Motor neuron (in vitro differentiated cells): ENCODE measurements around the gene BORCS6. TPM values are rescaled to one million over a fixed set of nuclear protein-coding genes. Genes with fewer than 3 reads are reported as not detected.

Experiments
- ATAC-seq, 8 experiments: fragments of 200-7000 bp; cut with Tn5 transposase; replicated peaks in 6 of 8; 2 replicates each; pipeline ENCODE4 v1.8.0; 2021; ENCODE audit warnings: mild to moderate bottlenecking in 8 of 8, moderate library complexity in 8 of 8
- H3K27ac ChIP-seq, 2 donors: fragments of 250-450 bp; sonication (Bioruptor Pico); 2 replicates each; pipeline ENCODE4 v1.9.0; 2021; ENCODE audit warnings: antibody characterized with exemption in 2 of 2, mild to moderate bottlenecking in 2 of 2, moderate library complexity in 1 of 2
- H3K4me1 ChIP-seq, 2 donors: fragments of 250-450 bp; sonication (Bioruptor Pico); replicated peaks in 1 of 2; 2 replicates each; pipeline ENCODE4 v1.6.1; 2021; ENCODE audit warnings: antibody characterized with exemption in 2 of 2, mild to moderate bottlenecking in 2 of 2, moderate library complexity in 1 of 2
- H3K4me3 ChIP-seq, 5 donors: fragments of 250-450 bp; sonication (Bioruptor Pico); 2 replicates each; pipeline ENCODE4 v1.9.0; 2021; ENCODE audit warnings: antibody characterized with exemption in 5 of 5, mild to moderate bottlenecking in 5 of 5, moderate library complexity in 4 of 5
- whole genome bisulfite sequencing, 10 experiments: fragments of 450-650 bp; shearing (Covaris generic); methylation state at CpG; one replicate each; pipeline ENCODE4 v1.0.0; 2022; 5-methylcytosine and 5-hydroxymethylcytosine counted together
- in situ Hi-C, 9 experiments: fragments of 400-800 bp; cut with MboI; loops; one replicate each; pipeline ENCODE4 v1.15.0; 2021; ENCODE audit warnings: low sequenced_read_pairs in 9 of 9, low pct_unique_long_range_greater_than_20kb in 2 of 9; ENCODE audit not compliant: unreplicated experiment in 9 of 9
- total RNA-seq, 8 experiments: library from RNA; unstranded; fragments of 300-600 nt; gene quantifications; 2 replicates each; pipeline versions ENCODE4 v1.2.3 to v1.2.4, GENCODE V29; 2022

Gene BORCS6
- total RNA-seq, 8 experiments from 2014 or later: 3.5 to 11.1 (median 5.6) TPM

- WGBS, 10 experiments: 39 to 96% (median 73%) methylated on average over 2 to 8 of the region's 19 CpGs; no CpG with 5 or more reads in 3 of the 10 experiments
- no peak for ATAC-seq
- Histone ChIP-seq H3K4me1 (peaks cover 23 to 33% of the 10 kb centered on the region in 2 donors), H3K27ac (peak overlapping the region; percentile 99 to 100), H3K4me3 (peak overlapping the region; percentile 62 to 100 (median 99))
- in situ Hi-C loops: no loop called here
Observed at GRCh38 chr17:8161289-8162232, 28.4 kb downstream of the BORCS6 start.

- Histone ChIP-seq H3K4me3 (peak overlapping the region; percentile 62 to 100 (median 99)), H3K27ac (peak overlapping the region in 1 of 2 donors; percentile 100), H3K4me1 (peaks cover 23 to 33% of the 10 kb centered on the region in 2 donors)
- WGBS, 10 experiments: 20 to 100% (median 94%) methylated on average over 1 to 2 of the region's 5 CpGs; no CpG with 5 or more reads in 4 of the 10 experiments
- in situ Hi-C loops: no loop called here
- no peak for ATAC-seq
Observed at GRCh38 chr17:8160741-8161221, 29.2 kb downstream of the BORCS6 start.

DNA sequence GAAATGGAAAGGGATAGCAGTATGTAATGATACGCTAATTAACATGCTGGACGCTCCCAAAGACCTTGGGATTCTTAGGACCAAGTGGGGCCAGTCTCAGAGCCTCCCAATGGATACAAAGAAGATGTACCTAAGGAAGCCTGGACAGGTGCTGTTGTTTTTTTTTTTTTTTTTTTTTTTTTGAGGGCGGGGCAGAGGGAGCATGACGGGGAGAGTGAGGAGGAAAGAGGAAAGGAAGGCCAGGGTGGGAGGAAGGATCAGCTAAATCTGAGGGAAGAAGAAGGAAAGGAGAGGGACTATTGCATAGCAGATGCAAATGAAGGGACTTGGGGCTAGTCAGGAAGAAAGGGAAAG lies 29.8 kb downstream of the BORCS6 start:
- in situ Hi-C loops: no loop called here
- Histone ChIP-seq H3K27ac (peak overlapping the region in 1 of 2 donors; percentile 100), H3K4me1 (peaks cover 23 to 39% of the 10 kb centered on the region in 2 donors), H3K4me3 (peak overlapping the region; percentile 62 to 100 (median 99))
- WGBS, 10 experiments: 20 to 100% (median 80%) methylated on average over 1 to 4 of the region's 4 CpGs; no CpG with 5 or more reads in 1 of the 10 experiments
- no peak for ATAC-seq

- in situ Hi-C loops: no loop called here
- peak overlapping the region in 3 of 5 donors; percentile 82 to 100 (median 100) for H3K4me3 ChIP-seq
- no peak for ATAC-seq
- 60 to 94% (median 74%) methylated on average over 1 to 3 of the region's 4 CpGs; no CpG with 5 or more reads in 2 of the 10 experiments for WGBS, 10 experiments
- H3K27ac ChIP-seq: no peak overlapping the region
- H3K4me1 ChIP-seq: peaks cover 21 to 36% of the 10 kb centered on the region in 2 donors
Observed at GRCh38 chr17:8159459-8160223, 30.3 kb downstream of the BORCS6 start.

- in situ Hi-C loops: no loop called here
- Histone ChIP-seq H3K4me1 (peaks cover 17 to 34% of the 10 kb centered on the region in 2 donors), H3K27ac (no peak overlapping the region), H3K4me3 (peak overlapping the region in 3 of 5 donors; percentile 3 to 100 (median 9))
- WGBS, 10 experiments: 0 to 100% (median 86%) methylated on average over 1 of the region's 3 CpGs; no CpG with 5 or more reads in 6 of the 10 experiments
- no peak for ATAC-seq
Observed at GRCh38 chr17:8159032-8159400, 31.0 kb downstream of the BORCS6 start.

DNA sequence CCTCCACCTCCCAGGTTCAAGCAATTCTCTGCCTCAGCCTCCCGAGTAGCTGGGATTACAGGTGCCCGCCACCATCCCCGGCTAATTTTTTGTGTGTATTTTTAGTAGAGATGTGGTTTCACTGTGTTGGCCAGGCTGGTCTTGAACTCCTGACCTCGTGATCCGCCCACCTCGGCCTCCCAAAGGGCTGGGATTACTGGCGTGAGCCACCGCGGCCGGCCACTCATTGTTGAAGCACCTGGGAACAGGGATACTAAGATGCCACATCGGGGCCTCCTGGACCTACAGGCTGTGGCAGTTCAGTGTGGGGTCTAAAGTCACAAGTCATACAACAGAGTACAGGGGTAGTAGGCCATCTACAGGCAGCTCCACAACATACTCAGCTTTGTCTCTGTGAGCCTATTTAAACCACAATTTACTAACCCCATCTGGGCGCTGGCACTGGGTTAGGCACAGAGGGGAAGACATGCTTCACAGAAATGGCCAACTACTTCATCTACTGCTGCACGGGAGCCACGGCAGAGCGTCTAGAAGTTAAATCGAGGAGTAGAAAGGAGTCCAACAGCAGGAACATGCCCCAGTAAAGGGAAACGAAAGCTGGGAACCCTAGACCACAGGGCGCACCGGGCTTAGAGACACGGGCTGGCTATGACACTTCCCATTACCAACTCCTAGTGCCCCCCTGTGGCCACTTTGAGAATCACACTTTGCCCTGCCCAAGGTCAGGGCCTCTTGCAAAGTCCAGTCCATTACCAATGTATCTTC lies 31.5 kb downstream of the BORCS6 start:
- peak in 2 of 8 experiments; percentile 1 to 2 for ATAC-seq
- in situ Hi-C loops: no loop called here
- Histone ChIP-seq H3K4me1 (peaks cover 11 to 32% of the 10 kb centered on the region in 2 donors), H3K27ac (no peak overlapping the region), H3K4me3 (peak overlapping the region in 3 of 5 donors; percentile 3 to 9 (median 9))
- 0 to 100% (median 33%) methylated on average over 1 to 19 of the region's 20 CpGs; no CpG with 5 or more reads in 2 of the 10 experiments for WGBS, 10 experiments

DNA sequence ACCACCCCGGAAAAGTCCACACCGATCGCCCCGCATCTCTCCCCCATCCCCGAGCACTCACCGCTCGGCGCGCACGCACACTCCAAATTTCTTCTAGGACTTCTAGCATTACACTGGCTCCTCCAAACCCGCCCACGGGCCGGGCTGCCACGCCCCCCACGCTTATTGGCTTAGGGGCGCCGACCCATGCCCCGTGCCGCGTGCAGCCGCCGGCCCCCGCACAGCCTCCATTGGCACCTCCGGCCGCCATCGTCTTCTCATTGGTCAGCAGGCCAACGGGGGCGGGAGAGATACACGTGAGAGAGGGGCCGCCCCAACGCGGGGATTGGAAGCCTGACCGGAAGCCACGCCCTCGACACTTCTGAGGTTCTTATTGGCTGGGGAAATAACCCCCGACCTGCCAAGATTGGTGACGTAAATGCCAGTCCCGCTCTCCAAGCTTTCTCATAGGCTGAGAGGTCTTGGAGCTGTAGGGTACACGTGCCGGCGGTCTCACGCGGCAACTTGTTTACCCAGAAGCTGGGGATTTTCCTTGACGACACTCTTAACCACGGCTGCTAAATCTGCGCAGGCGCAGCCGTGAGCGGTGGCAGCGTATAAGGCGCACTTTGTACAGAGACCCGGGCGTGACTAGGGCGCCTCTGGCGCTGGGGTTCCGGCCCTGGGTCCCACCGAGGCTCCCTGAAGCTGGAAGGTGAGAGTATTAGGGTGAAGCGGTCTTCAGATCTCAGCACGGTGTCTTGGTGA lies 33.6 kb downstream of the BORCS6 start:
- WGBS, 10 experiments: 0 to 2% (median 0%) methylated on average over 2 to 13 of the region's 59 CpGs; no CpG with 5 or more reads in 3 of the 10 experiments
- in situ Hi-C loops: no loop called here
- Histone ChIP-seq H3K27ac (peak overlapping the region; percentile 92 to 93), H3K4me1 (peaks cover 17 to 36% of the 10 kb centered on the region in 2 donors), H3K4me3 (peak overlapping the region; percentile 44 to 66 (median 50))
- ATAC-seq: peak; percentile 43 to 78 (median 71)

DNA sequence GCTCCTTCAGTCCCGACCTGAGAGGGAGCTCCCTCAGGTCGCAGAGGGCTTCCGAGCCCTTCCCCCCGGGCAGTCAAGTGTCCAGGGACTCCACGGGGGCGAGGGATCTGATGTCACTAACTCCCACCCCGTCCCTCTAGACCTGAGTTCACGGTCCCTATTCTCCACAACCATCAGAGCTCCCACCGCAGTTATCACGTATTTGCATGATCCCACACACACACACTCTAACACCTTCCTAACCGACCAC lies 34.1 kb downstream of the BORCS6 start:
- Histone ChIP-seq H3K27ac (peak overlapping the region; percentile 79 to 81), H3K4me1 (peaks cover 17 to 32% of the 10 kb centered on the region in 2 donors), H3K4me3 (peak overlapping the region; percentile 44 to 66 (median 50))
- in situ Hi-C loops: no loop called here
- ATAC-seq: no peak
- WGBS, 10 experiments: 0% methylated on average over 1 to 4 of the region's 11 CpGs; no CpG with 5 or more reads in 6 of the 10 experiments

DNA sequence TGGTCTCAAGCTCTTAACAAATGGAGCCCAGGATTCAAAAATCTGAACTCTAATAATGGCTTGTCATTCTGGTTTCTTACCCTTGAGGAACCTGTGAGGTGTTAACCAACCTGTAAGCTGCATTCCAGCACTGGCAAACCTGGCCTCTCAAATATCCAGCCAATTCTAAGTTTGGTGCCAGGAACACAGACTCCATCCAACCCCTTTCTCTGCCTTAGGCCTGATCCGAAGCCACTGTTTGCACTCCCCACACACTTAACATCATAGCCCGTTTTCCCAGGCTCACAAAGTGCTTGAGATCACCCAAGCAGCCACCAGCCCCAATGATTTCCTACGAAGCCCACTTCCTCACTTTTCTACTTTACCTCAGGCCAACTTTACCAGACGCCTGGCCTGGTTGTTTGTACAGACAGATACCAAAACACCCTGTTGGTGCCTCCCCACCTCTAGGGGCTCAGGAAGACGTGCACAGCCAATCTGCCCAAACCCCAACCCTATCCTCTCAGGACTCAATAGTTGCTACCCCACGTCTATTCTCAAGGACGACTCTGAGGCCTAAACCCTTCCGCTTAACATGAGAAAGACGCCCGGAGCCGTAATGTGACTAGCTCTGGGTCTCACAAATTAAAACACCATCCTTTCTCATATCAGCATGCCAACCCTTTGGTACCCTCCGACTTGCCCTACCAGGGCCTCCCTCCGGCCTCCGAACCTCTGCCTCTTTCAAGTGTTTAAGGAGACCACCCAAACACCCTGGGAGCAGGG lies 34.6 kb downstream of the BORCS6 start:
- ATAC-seq: no peak
- in situ Hi-C loops: no loop called here
- Histone ChIP-seq H3K27ac (peak overlapping the region; percentile 79 to 81), H3K4me3 (peak overlapping the region; percentile 44 to 66 (median 50)), H3K4me1 (peaks cover 22 to 37% of the 10 kb centered on the region in 2 donors)
- WGBS, 10 experiments: 7 to 67% (median 27%) methylated on average over 1 to 11 of the region's 14 CpGs; no CpG with 5 or more reads in 2 of the 10 experiments

GRCh38 chr17:8154608-8155155 lies 35.3 kb downstream of the BORCS6 start:
- Histone ChIP-seq H3K4me1 (peaks cover 23 to 37% of the 10 kb centered on the region in 2 donors), H3K4me3 (peak overlapping the region; percentile 22 to 66 (median 48)), H3K27ac (peak overlapping the region; percentile 94 to 99)
- WGBS, 10 experiments: 0 to 81% (median 2%) methylated on average over 1 to 5 of the region's 11 CpGs; no CpG with 5 or more reads in 5 of the 10 experiments
- ATAC-seq: no peak
- in situ Hi-C loops: no loop called here
